ENCODE results near the gene RRP12.
"Not testable (repeated sequence)": the region's sequence is repeated elsewhere in the genome, so short reads cannot be mapped to it uniquely, and the experiment has no call there.

The RRP12 gene

DNA sequence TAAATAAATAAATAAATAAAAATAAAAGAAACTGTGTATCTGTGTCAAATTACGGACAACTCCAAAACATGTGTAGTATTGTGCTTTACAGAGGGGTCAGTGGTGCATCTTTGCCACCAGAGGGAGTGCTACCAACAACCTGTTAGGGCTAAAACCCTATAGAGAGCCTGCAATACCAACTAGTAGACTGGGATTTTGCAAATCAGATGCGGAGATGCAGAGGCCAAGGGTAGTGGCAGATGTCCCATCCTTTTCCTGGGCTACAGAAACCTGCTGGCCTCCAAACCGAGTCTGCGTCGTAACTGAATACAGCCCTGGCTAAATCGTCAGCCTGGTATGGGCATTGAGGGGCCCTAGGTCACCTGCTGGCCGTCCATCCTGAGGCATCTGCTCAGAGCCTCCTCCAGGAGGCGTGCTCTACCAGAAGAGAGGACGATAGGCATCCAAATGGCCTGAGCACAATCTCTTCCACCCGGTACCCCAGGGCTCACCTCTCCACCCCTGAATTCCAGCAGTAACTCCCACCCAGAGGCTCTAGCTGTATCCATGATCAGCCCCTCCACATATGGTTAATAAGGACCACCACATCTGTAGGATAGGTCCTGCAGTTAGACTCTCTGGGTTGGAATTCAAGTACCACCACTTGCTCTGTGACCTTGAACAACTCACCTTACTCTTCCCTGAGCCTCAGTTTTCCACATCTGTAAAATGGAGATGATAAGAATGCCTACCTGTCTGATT, 6.2 kb upstream of the RRP12 start:
- peak; percentile 35 to 45 for DNase-seq (ENCODE audit: low read depth in 1 of 2, low spot score in 1 of 2)

DNA sequence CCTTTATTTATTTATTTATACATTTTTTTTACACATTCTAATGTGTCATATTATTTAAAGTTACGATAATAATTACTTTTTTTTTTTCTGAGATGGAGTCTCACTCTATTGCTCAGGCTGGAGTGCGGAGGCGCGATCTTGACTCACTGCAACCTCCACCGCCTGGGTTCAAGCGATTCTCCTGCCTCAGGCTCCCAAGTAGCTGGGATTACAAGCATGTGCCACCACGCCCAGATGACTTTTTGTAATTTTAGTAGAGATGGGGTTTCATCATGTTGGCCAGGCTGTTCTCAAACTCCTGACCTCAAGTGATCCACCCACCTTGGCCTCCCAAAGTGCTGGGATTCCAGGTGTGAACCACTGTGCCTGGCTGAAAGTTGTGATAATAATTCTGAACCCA, 5.3 kb upstream of the RRP12 start:
- DNase-seq (ENCODE audit: low read depth in 1 of 2, low spot score in 1 of 2), result not testable (repeated sequence)

- no peak for DNase-seq (ENCODE audit: low read depth in 1 of 2, low spot score in 1 of 2)
These were observed 4.9 kb upstream of the RRP12 start for GRCh38 chr10:97406064-97406463.

- no peak for DNase-seq (ENCODE audit: low read depth in 1 of 2, low spot score in 1 of 2)
These were observed 2.9 kb upstream of the RRP12 start for GRCh38 chr10:97404044-97404443.

DNA sequence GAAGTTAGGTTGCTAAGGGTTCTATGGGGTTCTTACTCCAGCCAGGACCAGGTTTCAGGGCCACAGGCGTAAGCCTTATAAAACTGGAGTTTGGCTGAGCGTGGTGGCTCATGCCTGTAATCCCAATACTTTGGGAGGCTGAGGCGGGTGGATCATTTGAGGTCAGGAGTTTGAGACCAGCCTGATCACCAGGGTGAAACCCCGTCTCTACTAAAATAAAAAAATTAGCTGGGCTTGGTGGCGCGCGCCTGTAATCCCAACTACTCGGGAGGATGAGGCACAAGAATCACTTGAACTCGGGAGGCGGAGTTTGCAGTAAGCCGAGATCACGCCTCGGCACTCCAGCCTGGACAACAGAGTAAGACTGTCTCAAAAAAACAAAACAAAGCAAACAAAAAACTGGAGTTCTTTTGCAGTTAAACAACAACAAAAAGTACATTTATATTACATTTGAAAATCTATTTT, 347 bp upstream of the RRP12 start:
- no peak for DNase-seq (ENCODE audit: low read depth in 1 of 2, low spot score in 1 of 2)

DNA sequence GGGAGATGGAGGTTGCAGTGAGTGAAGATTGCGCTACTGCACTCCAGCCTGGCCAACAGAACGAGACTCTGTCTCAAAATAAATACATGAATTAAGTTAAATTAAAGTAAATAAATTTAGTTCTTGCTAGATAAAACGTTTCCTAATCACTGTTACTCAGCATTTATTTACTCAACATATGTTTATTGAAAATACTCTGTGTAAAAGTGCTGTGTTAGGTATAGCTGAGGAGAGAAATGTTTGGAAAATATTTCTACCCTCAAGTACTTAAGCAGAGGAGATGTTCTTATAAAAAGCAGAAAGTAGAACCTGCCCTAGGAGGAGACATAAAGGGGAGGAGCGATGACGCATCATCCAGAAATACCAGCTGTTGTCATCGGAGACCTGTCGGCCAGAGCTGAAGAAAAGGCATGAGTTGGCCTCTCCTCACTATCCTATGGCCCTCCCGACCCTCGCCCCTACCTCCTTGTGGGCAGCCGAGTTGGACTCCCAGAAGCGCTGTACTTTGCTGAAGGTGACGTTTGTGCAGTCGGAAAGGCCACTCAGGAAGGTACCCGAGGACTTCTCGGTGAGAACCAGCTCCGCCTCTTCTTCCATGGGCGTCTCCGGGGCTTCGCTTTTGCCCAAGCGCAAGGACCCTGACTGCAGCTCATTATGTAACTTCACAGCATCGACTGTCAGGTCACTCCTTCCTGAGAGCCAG, 1.1 kb downstream of the RRP12 start:
- no peak for DNase-seq (ENCODE audit: low read depth in 1 of 2, low spot score in 1 of 2)

DNA sequence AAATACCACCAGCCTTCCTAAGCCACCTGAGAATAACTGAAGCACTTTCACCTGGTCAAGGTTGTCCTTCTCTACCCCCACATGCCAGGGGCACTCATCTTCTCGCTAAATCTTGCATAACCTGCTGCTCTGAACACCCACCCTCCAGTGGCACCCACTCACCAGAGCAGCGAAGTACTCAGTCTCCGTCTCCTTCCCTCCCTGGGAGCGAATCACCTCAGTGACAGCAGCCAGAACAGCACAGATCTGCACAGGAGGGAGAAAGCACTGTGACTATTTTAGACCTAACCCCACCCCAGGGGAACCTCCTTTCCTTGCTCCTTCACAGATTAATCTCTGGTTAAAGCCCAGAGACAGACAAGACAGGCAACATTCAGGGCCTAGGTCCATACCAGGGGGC, 5.1 kb downstream of the RRP12 start:
- DNase-seq (ENCODE audit: low read depth in 1 of 2, low spot score in 1 of 2), result no peak

GRCh38 chr10:97393034-97393573, 8.0 kb downstream of the RRP12 start:
- DNase-seq (ENCODE audit: low read depth in 1 of 2, low spot score in 1 of 2), result no peak

DNA sequence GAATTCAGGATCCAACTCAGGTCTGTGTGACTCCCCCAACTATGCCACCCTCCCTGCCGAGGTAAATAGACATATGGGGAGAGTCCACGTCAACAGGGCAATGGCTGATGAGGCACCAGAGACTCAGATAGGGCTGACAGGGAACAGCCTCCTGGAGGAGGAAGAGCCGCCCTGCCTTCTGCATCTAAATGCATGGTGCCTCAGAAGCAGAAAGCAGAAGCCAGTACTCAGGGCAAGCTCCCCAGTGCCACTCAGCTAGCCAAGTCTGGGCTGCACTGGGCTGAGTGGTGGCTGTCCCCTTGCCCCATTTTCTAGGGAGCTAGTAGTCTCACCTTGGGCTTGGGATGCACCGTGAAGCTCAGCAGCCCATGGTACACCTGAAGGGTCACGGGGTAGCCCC, 11.0 kb downstream of the RRP12 start:
- DNase-seq (ENCODE audit: low read depth in 1 of 2, low spot score in 1 of 2), result no peak

DNA sequence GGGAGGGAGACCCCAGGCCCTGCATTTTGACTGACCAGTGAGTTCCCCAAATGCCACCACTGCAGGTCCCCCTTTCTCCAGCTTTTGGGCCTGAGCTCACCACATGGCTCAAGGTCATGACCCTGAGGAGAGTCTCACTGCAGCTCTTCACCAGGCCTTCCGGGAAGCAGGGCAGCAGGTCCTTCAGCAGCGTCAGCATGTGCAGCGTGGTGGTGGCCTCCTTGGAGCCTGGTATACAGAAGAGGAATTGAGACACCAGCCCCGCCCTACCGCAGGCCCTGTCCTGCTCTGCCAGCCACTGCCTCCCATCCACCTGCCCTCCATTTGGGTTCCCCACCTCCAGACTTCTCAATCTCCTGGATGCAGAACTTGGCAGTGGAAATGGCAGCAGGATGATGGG, 13.0 kb downstream of the RRP12 start:
- no peak for DNase-seq (ENCODE audit: low read depth in 1 of 2, low spot score in 1 of 2)

DNA sequence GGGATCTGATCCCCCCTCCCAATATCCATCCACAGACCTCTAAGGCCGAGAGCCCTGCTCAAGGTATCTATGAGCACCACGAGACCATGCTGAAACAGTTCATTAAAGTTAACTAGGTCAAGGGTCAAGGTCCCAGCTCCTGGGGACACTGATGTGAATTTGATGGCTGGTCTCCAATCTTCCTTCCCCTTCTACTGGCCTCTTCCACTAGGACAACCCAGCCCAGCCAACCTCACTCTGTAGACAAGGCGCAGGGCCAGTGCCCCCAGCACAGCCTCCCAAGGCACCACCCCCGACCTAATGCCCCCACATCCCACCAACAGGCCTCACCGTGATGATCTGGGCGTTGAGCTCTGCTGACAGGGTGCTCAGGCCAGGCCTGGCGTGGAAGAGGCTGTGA, 15.6 kb downstream of the RRP12 start:
- no peak for DNase-seq (ENCODE audit: low read depth in 1 of 2, low spot score in 1 of 2)

- no peak for DNase-seq (ENCODE audit: low read depth in 1 of 2, low spot score in 1 of 2)
These were observed 16.5 kb downstream of the RRP12 start for GRCh38 chr10:97384641-97385040.

DNA sequence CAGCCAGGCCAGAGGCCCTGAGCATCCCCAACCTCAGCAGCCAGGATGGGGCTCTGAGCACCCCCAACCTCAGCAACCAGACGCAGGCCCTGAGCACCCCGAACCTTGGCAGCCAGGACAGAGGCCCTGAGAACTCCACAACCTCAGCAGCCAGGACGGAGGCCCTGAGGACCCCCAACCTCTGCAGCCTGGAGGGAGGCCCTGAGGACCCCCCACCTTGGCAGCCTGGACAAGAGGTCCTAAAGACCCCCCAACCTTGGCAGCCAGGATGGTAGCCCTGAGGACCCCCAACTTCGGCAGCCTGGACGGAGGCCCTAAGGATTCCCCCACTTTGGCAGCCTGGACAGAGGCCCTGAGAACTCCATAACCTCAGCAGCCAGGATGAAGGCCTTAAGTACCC, 17.0 kb downstream of the RRP12 start:
- DNase-seq (ENCODE audit: low read depth in 1 of 2, low spot score in 1 of 2), result no peak

- DNase-seq (ENCODE audit: low read depth in 1 of 2, low spot score in 1 of 2), result no peak
These were observed 18.0 kb downstream of the RRP12 start for GRCh38 chr10:97383159-97383558.

GRCh38 chr10:97381626-97382025, 19.5 kb downstream of the RRP12 start:
- no peak for DNase-seq (ENCODE audit: low read depth in 1 of 2, low spot score in 1 of 2)

GRCh38 chr10:97380516-97380915, 20.6 kb downstream of the RRP12 start:
- DNase-seq (ENCODE audit: low read depth in 1 of 2, low spot score in 1 of 2), result no peak

DNA sequence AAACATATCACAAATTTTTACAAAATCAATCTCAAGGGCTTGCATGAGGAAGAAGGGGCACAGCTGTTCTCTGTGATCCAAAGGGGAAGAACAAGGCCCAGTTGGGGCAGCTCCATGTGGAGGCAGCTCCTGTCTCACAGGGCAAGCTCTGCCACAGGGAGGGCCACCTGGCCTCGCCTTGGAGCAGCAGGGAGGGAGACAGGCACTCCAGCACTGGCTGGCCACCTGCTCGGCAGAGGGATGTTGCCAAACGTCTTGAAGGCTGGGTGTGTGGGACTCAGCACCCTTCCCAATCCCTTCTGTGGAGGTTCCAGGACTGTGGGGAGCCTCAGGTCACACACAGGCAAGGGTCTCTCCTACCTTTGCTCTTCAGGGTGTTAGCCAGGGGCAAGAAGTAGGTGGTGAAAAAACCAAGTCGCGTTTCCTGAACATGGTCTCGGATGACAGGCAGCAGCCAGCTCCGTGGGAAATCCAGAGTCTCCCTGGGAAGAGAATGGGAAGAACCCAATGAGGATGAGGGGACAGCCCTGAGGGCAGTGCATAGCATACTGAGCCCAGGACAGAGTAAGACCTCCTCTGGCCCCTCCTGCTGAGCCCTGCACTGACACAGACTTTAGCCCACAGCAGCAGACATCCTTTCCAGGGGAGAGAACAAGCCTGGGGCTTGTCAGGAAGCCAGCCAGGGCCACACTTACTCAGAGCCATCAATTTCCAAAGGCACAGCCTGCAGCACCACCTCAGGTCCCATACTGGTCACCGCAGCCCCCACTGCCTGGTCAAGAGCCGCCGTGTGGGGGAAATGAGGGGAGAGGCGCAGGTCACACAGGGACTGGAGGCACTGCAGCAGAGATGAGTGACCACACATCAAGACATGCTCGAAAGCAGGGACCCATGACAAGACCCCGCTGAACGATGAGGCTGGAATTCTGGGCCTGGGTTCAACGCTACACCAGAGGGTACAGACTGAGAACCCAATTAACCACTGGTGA, 21.9 kb downstream of the RRP12 start:
- DNase-seq (ENCODE audit: low read depth in 1 of 2, low spot score in 1 of 2), result no peak

DNA sequence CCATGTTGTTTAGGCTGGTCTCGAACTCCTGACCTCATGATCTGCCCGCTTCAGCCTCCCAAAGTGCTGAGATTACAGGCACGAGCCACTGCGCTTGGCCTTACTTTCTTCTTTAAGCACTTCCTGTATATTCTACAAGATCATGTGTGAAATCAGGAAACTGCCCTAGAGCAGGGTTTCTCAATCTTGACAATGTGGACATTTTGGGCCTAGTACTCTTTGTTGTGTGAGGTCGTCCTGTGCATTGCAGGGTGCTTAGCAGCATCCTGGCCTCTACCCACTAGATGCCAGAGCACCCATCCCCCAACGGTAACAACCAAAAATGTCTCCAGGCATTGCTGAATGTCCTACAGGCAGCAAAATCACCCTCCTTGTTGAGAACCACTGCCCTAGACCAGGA, 24.7 kb downstream of the RRP12 start:
- DNase-seq (ENCODE audit: low read depth in 1 of 2, low spot score in 1 of 2), result no peak

DNA sequence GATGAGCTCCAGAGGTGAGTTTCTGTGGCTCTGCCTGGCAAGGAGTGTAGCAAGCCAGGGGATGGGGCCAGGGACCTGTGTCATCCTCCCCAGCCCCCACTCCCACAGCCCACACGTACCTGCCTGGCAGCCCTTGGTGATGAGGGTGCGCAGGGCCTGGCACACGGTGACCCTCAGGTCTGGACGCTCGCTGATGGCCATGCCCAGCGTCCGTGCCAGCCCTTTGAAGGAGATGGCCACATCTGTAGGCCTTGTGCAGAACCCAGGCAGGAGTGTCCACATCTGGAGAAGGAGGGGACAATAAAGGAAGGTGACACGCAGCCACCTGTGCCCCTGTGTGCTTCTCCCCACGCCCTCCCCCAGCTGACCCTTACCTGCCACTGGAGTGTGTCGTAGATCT, 27.7 kb downstream of the RRP12 start:
- no peak for DNase-seq (ENCODE audit: low read depth in 1 of 2, low spot score in 1 of 2)

DNA sequence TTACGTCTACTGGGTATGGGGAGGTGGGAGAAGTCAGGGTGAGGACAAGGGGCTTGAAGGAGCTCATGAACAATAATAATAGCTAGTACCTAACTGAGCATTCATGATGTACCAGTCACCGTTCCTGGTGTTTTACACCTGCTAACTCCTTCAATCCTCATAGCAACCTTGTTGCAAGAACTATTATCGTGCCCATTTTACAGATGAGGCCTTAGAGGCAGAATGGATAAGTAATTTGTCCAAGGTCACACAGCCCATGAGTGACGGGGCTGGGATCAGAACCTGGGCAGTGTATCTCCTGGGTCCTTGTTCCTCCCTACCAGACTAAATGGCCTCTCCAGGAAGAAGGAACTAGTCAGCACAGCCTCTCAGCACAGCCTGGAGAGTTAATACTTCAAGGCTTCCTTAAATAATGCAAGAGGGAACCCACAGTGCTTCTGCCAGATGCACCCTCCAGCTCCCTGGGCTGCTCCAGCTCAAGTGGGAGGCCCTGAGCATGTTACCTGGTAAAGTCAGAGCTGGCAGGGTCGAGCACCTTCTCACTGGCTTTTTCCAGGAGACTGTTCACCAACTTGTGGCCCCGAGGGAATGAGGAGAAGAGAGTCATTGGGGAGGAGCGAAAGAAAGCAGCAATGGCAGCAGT, 28.8 kb downstream of the RRP12 start:
- no peak for DNase-seq (ENCODE audit: low read depth in 1 of 2, low spot score in 1 of 2)

DNA sequence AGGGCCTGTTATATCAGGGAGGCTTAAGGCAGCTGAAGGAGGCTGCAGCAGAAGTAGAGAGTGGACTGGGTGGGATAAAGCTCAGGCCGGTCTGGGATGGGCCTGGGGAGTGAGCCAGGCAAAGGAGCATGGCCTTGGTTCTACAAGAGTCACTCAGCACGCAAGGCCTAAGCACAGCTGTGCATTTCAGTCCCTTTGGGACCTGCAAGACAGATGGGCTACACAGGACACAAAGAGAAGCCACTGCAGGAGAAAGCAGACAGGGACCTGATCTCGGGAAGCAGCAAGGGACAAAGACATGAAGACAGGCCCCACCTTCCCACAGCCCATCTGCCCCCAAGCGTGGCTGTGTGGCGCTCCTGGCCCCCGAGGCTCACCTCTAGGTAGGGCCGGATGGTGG, 29.4 kb downstream of the RRP12 start:
- DNase-seq (ENCODE audit: low read depth in 1 of 2, low spot score in 1 of 2), result no peak
